OCI-LY7 (cell line): ENCODE results near the gene COPS6. TPM values are rescaled to one million over a fixed set of nuclear protein-coding genes. Genes with fewer than 3 reads are reported as not detected.
"Not testable (repeated sequence)": the region's sequence is repeated elsewhere in the genome, so short reads cannot be mapped to it uniquely, and the experiment has no call there.

ENCODE experiments used
- BruUV-seq: library from RNA; stranded (reverse); fragments of 400-500 nt; replicated peaks from 2 replicates; lab custom pipeline; 2021; lab: Mats Ljungman, UMichigan
- CTCF ChIA-PET: fragments of 300-600 bp; sonication (Branson Sonifier 250); formaldehyde crosslinking; loops from one replicate; lab custom pipeline; 2022; ENCODE audit warnings: antibody characterized with exemption; ENCODE audit not compliant: unreplicated experiment; lab: Charles Lee
- POLR2A ChIA-PET: fragments of 300-600 bp; sonication (Branson Sonifier 250); formaldehyde crosslinking; loops from one replicate; lab custom pipeline; 2022; ENCODE audit warnings: antibody characterized with exemption; lab: Charles Lee
- DNase-seq: peaks from one replicate; pipeline ENCODE4 v3.0.0-alpha.2; 2015; ENCODE audit warnings: low spot score
- H2AFZ ChIP-seq: fragments of 200-600 bp; sonication (generic), shearing (Covaris generic); 2 replicates; pipeline ENCODE4 v1.6.1; 2014; ENCODE audit warnings: mild to moderate bottlenecking, antibody characterized with exemption, low read length, moderate library complexity
- H3K27ac ChIP-seq: fragments of 200-600 bp; sonication (generic); 2 replicates; pipeline ENCODE4 v1.5.1; 2014; ENCODE audit warnings: mixed run types, low read depth, mild to moderate bottlenecking, moderate library complexity, low read length, inconsistent platforms; ENCODE audit not compliant: poor library complexity, severe bottlenecking
- H3K36me3 ChIP-seq: fragments of 200-600 bp; sonication (generic); 2 replicates; pipeline ENCODE4 v1.6.1; 2014; ENCODE audit warnings: mild to moderate bottlenecking, antibody characterized with exemption, low read length, moderate library complexity, mixed read lengths; ENCODE audit not compliant: insufficient read depth
- H3K4me1 ChIP-seq: fragments of 200-600 bp; sonication (generic); 2 replicates; pipeline ENCODE4 v1.5.1; 2014; ENCODE audit warnings: mild to moderate bottlenecking, low read length; ENCODE audit not compliant: insufficient read depth, poor library complexity, severe bottlenecking
- H3K4me2 ChIP-seq: fragments of 200-600 bp; sonication (generic); 2 replicates; pipeline ENCODE4 v1.6.1; 2014; ENCODE audit warnings: mild to moderate bottlenecking, low read length
- H3K4me3 ChIP-seq: fragments of 200-600 bp; sonication (generic); 2 replicates; pipeline ENCODE4 v1.5.1; 2014; ENCODE audit warnings: mild to moderate bottlenecking, low read depth, low read length; ENCODE audit not compliant: poor library complexity, severe bottlenecking
- H3K79me2 ChIP-seq: fragments of 200-600 bp; sonication (generic); 2 replicates; pipeline ENCODE4 v1.6.1; 2016; ENCODE audit warnings: low read depth, mild to moderate bottlenecking, low read length, moderate library complexity, mixed read lengths; ENCODE audit not compliant: insufficient read depth
- H3K9me2 ChIP-seq: fragments of 200-600 bp; sonication (generic); 2 replicates; pipeline ENCODE4 v1.6.1; 2016; ENCODE audit warnings: mild to moderate bottlenecking, low read length, mixed read lengths; ENCODE audit not compliant: insufficient read depth
- H3K9me3 ChIP-seq: fragments of 200-600 bp; sonication (generic); 2 replicates; pipeline ENCODE4 v1.6.1; 2014; ENCODE audit warnings: mild to moderate bottlenecking, mixed run types, low read length, mixed read lengths
- H4K20me1 ChIP-seq: fragments of 200-600 bp; sonication (generic); 2 replicates; pipeline ENCODE4 v1.6.1; 2014; ENCODE audit warnings: mild to moderate bottlenecking, antibody characterized with exemption, low read length, moderate library complexity, mixed read lengths; ENCODE audit not compliant: insufficient read depth
- EZH2phosphoT487 ChIP-seq: fragments of 200-600 bp; sonication (generic); IDR thresholded peaks from 2 replicates; pipeline ENCODE4 v1.6.1; 2018; ENCODE audit warnings: low read depth, borderline replicate concordance, mild to moderate bottlenecking, mixed run types, antibody characterized with exemption, low read length, moderate library complexity, mixed read lengths
- intact Hi-C: fragments of 100-400 bp; cut with micrococcal nuclease; formaldehyde crosslinking; loops from one replicate; pipeline ENCODE4 v1.10.0; 2022; ENCODE audit not compliant: unreplicated experiment
- total RNA-seq, 2 experiments: library from RNA; depleted of rRNA in 1 of 2; stranded (reverse); fragments of >200 nt in 1 of 2; shearing (Covaris generic) in 1 of 2; gene quantifications; 2 replicates each; pipeline ENCODE4 v1.2.3, GENCODE V29; 2014 to 2022
- TF ChIP-seq, protein P1 (sequence below): fragments of 200-600 bp; sonication (generic); conservative IDR thresholded peaks from 2 replicates; pipeline ENCODE4 v1.5.1; 2014; ENCODE audit warnings: mild to moderate bottlenecking, antibody characterized with exemption, low read length, moderate library complexity, mixed read lengths

Gene COPS6
- total RNA-seq, 2 experiments from 2014 or later, result 57.6 to 96.0 TPM

DNA sequence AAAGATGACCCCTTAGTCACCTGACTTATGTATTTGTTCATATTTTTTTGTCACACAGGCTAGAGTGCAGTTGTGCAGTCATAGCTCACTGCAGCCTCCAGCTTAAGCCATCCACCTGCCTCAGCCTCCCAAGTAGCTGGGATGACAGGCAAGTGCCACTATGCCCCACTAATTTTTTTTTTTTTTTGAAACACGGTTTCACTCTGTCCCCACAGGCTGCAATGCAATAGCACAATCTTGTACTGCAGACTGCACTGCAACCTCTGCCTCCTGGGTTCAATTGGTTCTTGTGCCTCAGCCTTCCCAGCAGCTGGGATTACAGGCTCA lies 39.8 kb downstream of the COPS6 start:
- H3K4me2 ChIP-seq, result peak overlapping the region; percentile 91
- BruUV-seq, result no TSS peak
- POLR2A ChIA-PET, result interaction anchor here (0.6 to 2.0 kb wide), 6 partner anchors 8 to 46 kb away, joined by 3 to 7 read pairs (median 4); partner anchors contain the start of genes COPS6 and LAMTOR4

DNA sequence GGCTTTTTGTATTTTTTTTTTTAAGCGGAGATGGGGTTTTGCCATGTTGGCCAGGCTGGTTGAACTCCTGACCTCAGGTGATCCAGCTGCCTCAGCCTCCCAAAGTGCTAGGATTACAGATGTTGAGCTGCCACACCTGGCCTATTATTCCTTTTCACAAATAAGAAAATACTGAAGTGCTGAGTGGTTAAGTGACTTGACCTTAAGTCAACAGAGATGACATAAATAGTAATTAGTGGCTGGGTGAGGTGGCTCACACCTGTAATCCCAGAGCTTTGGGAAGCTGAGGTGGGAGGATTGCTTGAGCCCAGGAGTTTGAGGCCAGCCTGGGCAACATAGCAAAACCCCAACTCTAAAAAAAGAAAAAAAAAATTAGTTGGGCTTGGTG lies 41.4 kb downstream of the COPS6 start:
- not testable (repeated sequence) for H3K4me3 ChIP-seq, H3K4me2 ChIP-seq, H3K9me3 ChIP-seq, H3K27ac ChIP-seq, H3K36me3 ChIP-seq, DNase-seq, H3K79me2 ChIP-seq, BruUV-seq, H4K20me1 ChIP-seq, H2AFZ ChIP-seq, H3K9me2 ChIP-seq
- intact Hi-C loops, result loop anchor here (5.0 to 10.0 kb wide), 2 partner anchors 138 to 215 kb away; no protein-coding TSS in a partner anchor
- ChIA-PET CTCF (interaction anchor here (1.3 to 1.7 kb wide), 2 partner anchors 28 to 48 kb away, joined by 3 to 4 read pairs; partner anchors contain the start of gene AP4M1), POLR2A (interaction anchor here (0.5 to 0.9 kb wide), 3 partner anchors 29 to 781 kb away, joined by 3 to 5 read pairs (median 3); partner anchors contain the start of genes AP4M1 and MCM7)
- peaks cover 44% of the 10 kb centered on the region for H3K4me1 ChIP-seq

More for the DNA sequence above, 39.8 kb downstream of the COPS6 start:
- H2AFZ ChIP-seq, result no peak overlapping the region
- peaks cover 12% of the 10 kb centered on the region; the same call in 1 of the 2 replicates for H3K36me3 ChIP-seq
- H3K27ac ChIP-seq, result peak overlapping the region; percentile 94
- DNase-seq, result peak; percentile 20
- peaks cover 8% of the 10 kb centered on the region; the same call in 1 of the 2 replicates for H3K79me2 ChIP-seq
- no peak for TF ChIP-seq EZH2phosphoT487
- TF ChIP-seq, protein P1, sequence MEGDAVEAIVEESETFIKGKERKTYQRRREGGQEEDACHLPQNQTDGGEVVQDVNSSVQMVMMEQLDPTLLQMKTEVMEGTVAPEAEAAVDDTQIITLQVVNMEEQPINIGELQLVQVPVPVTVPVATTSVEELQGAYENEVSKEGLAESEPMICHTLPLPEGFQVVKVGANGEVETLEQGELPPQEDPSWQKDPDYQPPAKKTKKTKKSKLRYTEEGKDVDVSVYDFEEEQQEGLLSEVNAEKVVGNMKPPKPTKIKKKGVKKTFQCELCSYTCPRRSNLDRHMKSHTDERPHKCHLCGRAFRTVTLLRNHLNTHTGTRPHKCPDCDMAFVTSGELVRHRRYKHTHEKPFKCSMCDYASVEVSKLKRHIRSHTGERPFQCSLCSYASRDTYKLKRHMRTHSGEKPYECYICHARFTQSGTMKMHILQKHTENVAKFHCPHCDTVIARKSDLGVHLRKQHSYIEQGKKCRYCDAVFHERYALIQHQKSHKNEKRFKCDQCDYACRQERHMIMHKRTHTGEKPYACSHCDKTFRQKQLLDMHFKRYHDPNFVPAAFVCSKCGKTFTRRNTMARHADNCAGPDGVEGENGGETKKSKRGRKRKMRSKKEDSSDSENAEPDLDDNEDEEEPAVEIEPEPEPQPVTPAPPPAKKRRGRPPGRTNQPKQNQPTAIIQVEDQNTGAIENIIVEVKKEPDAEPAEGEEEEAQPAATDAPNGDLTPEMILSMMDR, result no peak
- no peaks in the 10 kb centered on the region for H3K9me2 ChIP-seq
- no peaks in the 10 kb centered on the region for H3K9me3 ChIP-seq
- peaks cover 56% of the 10 kb centered on the region for H3K4me1 ChIP-seq
- CTCF ChIA-PET, result interaction anchor here (0.8 kb wide), 1 partner anchor 90 kb away, joined by 3 read pairs; no protein-coding TSS in a partner anchor
- H4K20me1 ChIP-seq, result no peaks in the 10 kb centered on the region
- intact Hi-C loops, result loop anchor here (5.0 kb wide), 1 partner anchor 46 kb away; the partner anchor contains the start of gene ZNF3
- H3K4me3 ChIP-seq, result peak overlapping the region; percentile 73

DNA sequence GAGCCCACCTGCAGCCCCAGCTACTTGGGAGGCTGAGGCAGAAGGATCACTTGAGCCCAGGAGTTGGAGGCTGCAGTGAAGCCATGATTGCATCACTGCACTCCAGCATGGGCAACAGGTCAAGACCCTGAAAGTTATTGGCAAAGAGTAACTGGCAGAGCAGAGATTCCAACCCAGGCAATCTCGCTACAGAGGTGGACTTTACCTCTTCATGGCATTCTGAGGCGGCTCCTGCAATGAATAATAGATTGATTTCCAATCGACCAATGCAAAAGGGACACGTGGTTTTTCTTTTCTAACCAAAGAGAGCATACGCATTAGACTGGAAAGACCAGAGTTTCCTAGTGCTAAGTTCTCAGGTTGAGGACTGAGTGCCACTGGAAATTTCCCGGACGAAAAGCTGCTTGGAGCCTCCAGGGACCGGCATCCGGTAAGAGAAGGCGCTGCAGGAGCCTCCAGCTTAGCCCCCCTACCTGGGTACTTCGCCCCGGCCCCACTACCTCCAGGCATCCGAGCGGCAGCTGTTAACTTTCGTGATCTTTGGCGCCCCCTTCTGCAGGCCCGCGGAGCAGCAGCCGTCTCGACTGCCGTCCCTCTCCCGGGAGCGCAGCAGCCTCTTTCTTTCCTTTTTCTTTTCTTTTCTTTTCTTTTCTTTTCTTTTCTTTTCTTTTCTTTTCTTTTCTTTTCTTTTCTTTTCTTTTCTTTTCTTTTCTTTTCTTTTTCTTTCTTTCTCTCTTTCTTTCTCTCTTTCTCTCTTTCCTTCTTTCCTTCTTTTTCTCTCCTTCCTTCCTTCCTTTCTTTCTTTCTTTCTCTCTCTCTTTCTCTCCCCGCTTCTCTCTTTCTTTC lies 42.1 kb downstream of the COPS6 start:
- peak; percentile 78 for DNase-seq
- H3K27ac ChIP-seq, result no peak overlapping the region
- no peak overlapping the region for H3K4me3 ChIP-seq
- no peaks in the 10 kb centered on the region for H3K9me3 ChIP-seq
- TF ChIP-seq, protein P1, result peak; percentile 81
- no peak for TF ChIP-seq EZH2phosphoT487
- H3K4me1 ChIP-seq, result peaks cover 38% of the 10 kb centered on the region
- H4K20me1 ChIP-seq, result no peaks in the 10 kb centered on the region
- ChIA-PET CTCF (interaction anchor here (0.6 to 1.7 kb wide), 4 partner anchors 29 to 160 kb away, joined by 3 to 4 read pairs (median 3); partner anchors contain the start of gene AP4M1), POLR2A (interaction anchor here (0.5 to 0.9 kb wide), 3 partner anchors 29 to 781 kb away, joined by 3 to 5 read pairs (median 4); partner anchors contain the start of genes AP4M1 and MCM7)
- H2AFZ ChIP-seq, result peak overlapping the region; percentile 27; the same call in 1 of the 2 replicates
- no peaks in the 10 kb centered on the region for H3K36me3 ChIP-seq
- H3K79me2 ChIP-seq, result no peaks in the 10 kb centered on the region
- no peaks in the 10 kb centered on the region for H3K9me2 ChIP-seq
- intact Hi-C loops, result loop anchor here (1.0 to 10.0 kb wide), 3 partner anchors 139 to 214 kb away; no protein-coding TSS in a partner anchor
- BruUV-seq, result no TSS peak
- peak overlapping the region; percentile 60; the same call in 1 of the 2 replicates for H3K4me2 ChIP-seq
